Fibroblast of lung (primary cell): Measurements from ENCODE around the gene AK5.

Experiments
- EZH2 ChIP-seq: IDR thresholded peaks from 2 replicates; pipeline ENCODE4 v1.5.1; 2012; ENCODE audit warnings: low read length, control low read depth, mild to moderate bottlenecking; ENCODE audit errors: missing control alignments
- TF ChIP-seq, protein P1 (sequence below), 2 donors: IDR thresholded peaks in 1 of 2; conservative IDR thresholded peaks in 1 of 2; 1 replicate in 1 of 2; 2 replicates in 1 of 2; pipeline ENCODE4 v1.5.1; 2011 to 2012; ENCODE audit warnings: low read length in 2 of 2, control low read depth in 1 of 2, inconsistent platforms in 1 of 2, low read depth in 1 of 2, mild to moderate bottlenecking in 1 of 2

GRCh38 chr1:77605246-77606026 lies 323.6 kb downstream of the AK5 start:
- TF ChIP-seq, protein P1, sequence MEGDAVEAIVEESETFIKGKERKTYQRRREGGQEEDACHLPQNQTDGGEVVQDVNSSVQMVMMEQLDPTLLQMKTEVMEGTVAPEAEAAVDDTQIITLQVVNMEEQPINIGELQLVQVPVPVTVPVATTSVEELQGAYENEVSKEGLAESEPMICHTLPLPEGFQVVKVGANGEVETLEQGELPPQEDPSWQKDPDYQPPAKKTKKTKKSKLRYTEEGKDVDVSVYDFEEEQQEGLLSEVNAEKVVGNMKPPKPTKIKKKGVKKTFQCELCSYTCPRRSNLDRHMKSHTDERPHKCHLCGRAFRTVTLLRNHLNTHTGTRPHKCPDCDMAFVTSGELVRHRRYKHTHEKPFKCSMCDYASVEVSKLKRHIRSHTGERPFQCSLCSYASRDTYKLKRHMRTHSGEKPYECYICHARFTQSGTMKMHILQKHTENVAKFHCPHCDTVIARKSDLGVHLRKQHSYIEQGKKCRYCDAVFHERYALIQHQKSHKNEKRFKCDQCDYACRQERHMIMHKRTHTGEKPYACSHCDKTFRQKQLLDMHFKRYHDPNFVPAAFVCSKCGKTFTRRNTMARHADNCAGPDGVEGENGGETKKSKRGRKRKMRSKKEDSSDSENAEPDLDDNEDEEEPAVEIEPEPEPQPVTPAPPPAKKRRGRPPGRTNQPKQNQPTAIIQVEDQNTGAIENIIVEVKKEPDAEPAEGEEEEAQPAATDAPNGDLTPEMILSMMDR (conservative IDR thresholded peaks at IDR 0.05 in 1 of 2, IDR thresholded peaks at IDR 0.05 in 1 of 2; ENCODE audit: low read depth in 1 of 2, low read length in 2 of 2), result no peak
- no peak for TF ChIP-seq EZH2
